ENCODE results near the gene RGMA. TPM values are rescaled to one million over a fixed set of nuclear protein-coding genes. Genes with fewer than 3 reads are reported as not detected.

The RGMA gene
- total and polyA plus RNA-seq, 2 of the 8 experiments (the other 6 are each of a cell fraction or from before 2014, with no cell fraction given), result 19.9 to 39.8 TPM

- ChIA-PET CTCF (ENCODE audit: partially characterized antibody) (interaction anchor here (1.0 kb wide), 1 partner anchor 89 kb away, joined by 3 read pairs; no protein-coding TSS in a partner anchor), POLR2A (ENCODE audit: partially characterized antibody) (no interaction called here)
- FAIRE-seq (no peak), DNase-seq (ENCODE audit: low read depth in 1 of 2, low spot score in 2 of 2) (no peak)
- Histone ChIP-seq H3K27ac (ENCODE audit: low read depth, low read length) (no peak overlapping the region), H3K27me3 (replicated peaks in 1 of 4; ENCODE audit: control insufficient read depth in 3 of 4, extremely low read depth in 1 of 4, insufficient read depth in 3 of 4, low read length in 3 of 4) (no peaks in the 10 kb centered on the region), H2BK20ac (ENCODE audit: low read length) (no peak overlapping the region), H3K23ac (ENCODE audit: insufficient read length) (no peak overlapping the region), H3K23me2 (ENCODE audit: low read depth, low read length) (no peaks in the 10 kb centered on the region), H2BK15ac (ENCODE audit: low read length) (no peak overlapping the region), H3K4ac (replicated peaks; ENCODE audit: insufficient read length, low read depth, low read length) (no peak overlapping the region), H3K4me2 (ENCODE audit: insufficient read depth in 1 of 2, low read depth in 2 of 2, low read length in 2 of 2) (no peak overlapping the region), H2AFZ (ENCODE audit: low read length) (no peak overlapping the region), H4K8ac (ENCODE audit: extremely low read depth, insufficient read depth, low read length) (no peak overlapping the region), H3K9ac (replicated peaks in 1 of 4; ENCODE audit: extremely low read depth in 1 of 4, low read depth in 3 of 4, low read length in 3 of 4) (no peak overlapping the region), H4K5ac (ENCODE audit: insufficient read length, low read depth, low read length) (no peak overlapping the region), H2AK5ac (ENCODE audit: low read depth, low read length) (no peak overlapping the region), H4K20me1 (replicated peaks in 1 of 2; ENCODE audit: control insufficient read depth in 1 of 2, insufficient read depth in 2 of 2, low read length in 2 of 2) (no peaks in the 10 kb centered on the region), H3K4me1 (replicated peaks in 1 of 4; ENCODE audit: control insufficient read depth in 3 of 4, insufficient read depth in 4 of 4, low read length in 3 of 4) (no peaks in the 10 kb centered on the region), H2BK5ac (ENCODE audit: low read depth, low read length) (no peak overlapping the region), H3K14ac (ENCODE audit: insufficient read length) (no peak overlapping the region), H3K4me3 (ENCODE audit: extremely low read depth in 1 of 4, insufficient read depth in 2 of 4, low read depth in 3 of 4, low read length in 4 of 4) (no peak overlapping the region), H3K18ac (ENCODE audit: extremely low read depth, low read length) (no peak overlapping the region), H3K36me3 (ENCODE audit: control insufficient read depth in 2 of 4, insufficient read depth in 4 of 4, low read length in 3 of 4) (no peaks in the 10 kb centered on the region), H4K91ac (replicated peaks; ENCODE audit: insufficient read length, low read length) (no peak overlapping the region), H3K79me1 (ENCODE audit: low read depth, low read length) (no peaks in the 10 kb centered on the region), H3K9me3 (ENCODE audit: insufficient read depth in 2 of 2, low read depth in 1 of 2, low read length in 1 of 2) (no peaks in the 10 kb centered on the region), H3K56ac (replicated peaks; ENCODE audit: insufficient read length, low read depth, low read length) (no peak overlapping the region), H2BK120ac (replicated peaks; ENCODE audit: low read depth, low read length) (no peak overlapping the region), H3K79me2 (ENCODE audit: control insufficient read depth in 1 of 2, insufficient read depth in 2 of 2, low read length in 2 of 2) (no peaks in the 10 kb centered on the region), H2BK12ac (ENCODE audit: low read depth, low read length) (no peak overlapping the region)
- TF ChIP-seq ASH2L (IDR thresholded peaks at IDR 0.05; ENCODE audit: low read length), result no peak
- no peak for TF ChIP-seq JUND (IDR thresholded peaks at IDR 0.05; ENCODE audit: low read length)
- 97% methylated on average over 3 of the region's 3 CpGs; no CpG with 5 or more reads in 1 of the 2 experiments for WGBS, 2 experiments (ENCODE audit: extremely low coverage in 1 of 2, insufficient coverage in 1 of 2, insufficient read length in 1 of 2, insufficient replicate concordance in 2 of 2, low coverage in 1 of 2, low lambda C conversion rate in 2 of 2, missing lambda C conversion rate in 1 of 2)
Observed at GRCh38 chr15:93118904-93119303, 29.9 kb upstream of the RGMA start.

All from H1 (cell line).